Measurements from ENCODE around the gene PPP3CA. TPM values are rescaled to one million over a fixed set of nuclear protein-coding genes. Genes with fewer than 3 reads are reported as not detected.

The PPP3CA gene
- total and polyA plus RNA-seq, 11 donors, result 5.9 to 32.5 (median 19.3) TPM

DNA sequence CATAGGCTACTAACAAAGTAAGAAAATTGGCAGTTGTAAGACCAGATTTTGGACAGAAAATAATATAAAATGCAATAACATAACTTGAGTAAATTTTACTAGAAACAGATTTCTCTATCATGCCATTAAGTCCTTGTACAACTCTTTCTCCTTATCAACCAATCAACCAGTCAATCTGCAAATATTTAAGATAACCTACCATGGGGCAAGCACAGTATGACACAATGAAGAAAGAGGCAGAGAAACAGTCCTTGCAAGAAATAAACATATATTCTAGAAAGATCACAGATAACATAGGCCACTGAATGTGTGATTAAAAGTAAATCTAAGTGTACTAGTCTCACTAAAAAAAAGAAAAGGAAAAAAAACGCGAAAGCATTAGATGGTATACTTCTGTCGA is 194.8 kb downstream of the PPP3CA start:
- WGBS, 4 donors, result 92 to 97% (median 95%) methylated on average over 3 of the region's 3 CpGs
- no peaks in the 10 kb centered on the region for H3K9me3 ChIP-seq
- H3K4me1 ChIP-seq, result peaks cover 0 to 19% (median 3%) of the 10 kb centered on the region in 12 donors
- TF ChIP-seq CTCF (IDR thresholded peaks at IDR 0.05), result no peak
- DNase-seq (no peak), ATAC-seq (no peak)
- H3K4me3 ChIP-seq, result no peak overlapping the region
- intact Hi-C loops (cut with DNase I), result no loop called here
- no peaks in the 10 kb centered on the region for H3K36me3 ChIP-seq
- H3K27me3 ChIP-seq, result no peaks in the 10 kb centered on the region
- H3K27ac ChIP-seq, result no peak overlapping the region

DNA sequence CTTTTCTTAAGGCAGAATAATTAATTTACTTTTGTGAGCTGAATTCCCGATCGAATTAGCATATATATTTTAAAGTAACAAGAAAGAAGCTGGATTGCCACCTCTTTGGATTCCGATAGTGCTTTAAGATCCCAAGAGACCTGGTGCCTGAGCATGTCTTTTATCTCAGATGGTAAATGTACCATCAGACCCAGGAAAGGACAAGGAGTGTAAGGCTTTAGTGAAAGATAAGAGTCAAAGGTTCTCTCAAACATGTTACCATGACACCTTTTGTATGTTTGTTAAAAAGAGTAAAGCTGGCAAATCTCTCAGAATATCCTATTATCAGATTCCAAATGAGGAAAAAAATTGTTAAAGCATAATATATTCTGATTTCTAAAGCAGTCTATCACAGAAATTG is 198.8 kb downstream of the PPP3CA start:
- Histone ChIP-seq H3K27ac (no peak overlapping the region), H3K36me3 (no peaks in the 10 kb centered on the region), H3K4me1 (no peaks in the 10 kb centered on the region), H3K4me3 (no peak overlapping the region), H3K9me3 (no peaks in the 10 kb centered on the region), H3K27me3 (no peaks in the 10 kb centered on the region)
- no peak for ATAC-seq
- DNase-seq, result no peak
- TF ChIP-seq POLR2A (IDR thresholded peaks at IDR 0.05) (no peak), CTCF (IDR thresholded peaks at IDR 0.05) (no peak)
- intact Hi-C loops (cut with DNase I), result no loop called here
- 89 to 94% (median 91%) methylated on average over 3 of the region's 3 CpGs for WGBS, 4 donors

DNA sequence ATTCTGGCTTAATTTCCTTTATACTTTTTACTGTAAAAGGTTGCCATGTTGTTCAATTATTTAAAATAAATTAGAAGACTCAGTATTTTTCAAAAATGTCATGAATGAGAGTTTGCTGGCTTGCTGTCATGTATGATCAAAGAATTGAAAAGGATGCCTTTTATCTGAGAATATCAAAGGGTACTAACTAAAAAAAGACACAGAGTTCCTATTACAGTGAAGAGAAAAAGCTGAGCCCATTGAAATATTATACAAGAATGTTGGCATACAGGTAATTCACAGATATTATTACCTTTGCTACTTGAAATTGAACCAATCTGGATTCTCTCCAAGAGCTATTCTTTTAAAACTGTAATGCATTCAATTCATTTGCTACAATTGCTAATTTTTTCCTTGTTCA is 200.0 kb downstream of the PPP3CA start:
- DNase-seq, result no peak
- Histone ChIP-seq H3K9me3 (no peaks in the 10 kb centered on the region), H3K36me3 (no peaks in the 10 kb centered on the region), H3K27me3 (no peaks in the 10 kb centered on the region), H3K4me3 (no peak overlapping the region), H3K4me1 (no peaks in the 10 kb centered on the region), H3K27ac (no peak overlapping the region)
- intact Hi-C loops (cut with DNase I), result no loop called here
- TF ChIP-seq POLR2A (IDR thresholded peaks at IDR 0.05) (no peak), CTCF (IDR thresholded peaks at IDR 0.05) (no peak)
- ATAC-seq, result no peak

DNA sequence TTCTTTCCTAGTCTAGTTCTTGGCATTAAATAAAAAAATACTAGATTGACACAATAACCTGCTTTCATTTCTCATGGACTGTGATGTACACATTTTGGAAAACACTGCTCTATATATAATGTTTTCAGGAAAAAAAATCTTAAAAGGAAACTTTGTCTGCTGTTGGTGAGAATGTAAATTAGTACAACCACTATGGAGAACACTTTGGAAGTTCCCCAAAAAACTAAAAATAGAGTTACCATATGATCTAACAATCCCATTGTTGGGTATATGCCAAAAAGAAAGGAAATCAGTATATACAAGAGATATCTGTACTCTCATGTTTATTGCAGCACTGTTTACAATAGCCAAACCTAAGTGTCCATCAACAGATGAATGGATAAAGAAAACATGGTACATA is 202.3 kb downstream of the PPP3CA start:
- intact Hi-C loops (cut with DNase I), result no loop called here
- Histone ChIP-seq H3K4me1 (peaks cover 0 to 5% (median 0%) of the 10 kb centered on the region in 12 donors), H3K27ac (no peak overlapping the region), H3K9me3 (no peaks in the 10 kb centered on the region), H3K4me3 (no peak overlapping the region), H3K36me3 (no peaks in the 10 kb centered on the region), H3K27me3 (no peaks in the 10 kb centered on the region)
- DNase-seq, result no peak
- no peak for ATAC-seq
- TF ChIP-seq POLR2A (IDR thresholded peaks at IDR 0.05) (no peak), CTCF (IDR thresholded peaks at IDR 0.05) (no peak)
